A673 (cell line): ENCODE measurements around the gene USP5. TPM values are rescaled to one million over a fixed set of nuclear protein-coding genes. Genes with fewer than 3 reads are reported as not detected.

Experiments used
- BruUV-seq: library from RNA; stranded (reverse); fragments of 400-500 nt; replicated peaks from 2 replicates; lab custom pipeline; 2021; lab: Mats Ljungman, UMichigan
- CTCF ChIA-PET: fragments of 300-600 bp; sonication (Branson Sonifier 250); formaldehyde crosslinking; loops from one replicate; lab custom pipeline; 2022; ENCODE audit warnings: antibody characterized with exemption; lab: Charles Lee
- POLR2A ChIA-PET: fragments of 300-600 bp; sonication (Branson Sonifier 250); formaldehyde crosslinking; loops from one replicate; lab custom pipeline; 2022; ENCODE audit warnings: antibody characterized with exemption; ENCODE audit not compliant: low non-redundant PET; lab: Charles Lee
- DNase-seq: peaks from one replicate; pipeline ENCODE4 v3.0.0-alpha.2; 2015; ENCODE audit warnings: low spot score
- H3K27ac ChIP-seq: fragments of 200-600 bp; sonication (generic); 2 replicates; pipeline ENCODE4 v1.5.1; 2016; ENCODE audit warnings: mixed run types, low read depth, mild to moderate bottlenecking, mixed read lengths, antibody characterized with exemption, low read length; ENCODE audit not compliant: poor library complexity, severe bottlenecking
- H3K27me3 ChIP-seq: fragments of 200-600 bp; sonication (generic); replicated peaks from 2 replicates; pipeline ENCODE4 v1.6.1; 2017; ENCODE audit warnings: mixed run types, low read depth, mild to moderate bottlenecking, mixed read lengths, antibody characterized with exemption, low read length; ENCODE audit not compliant: insufficient read depth, poor library complexity
- H3K36me3 ChIP-seq: fragments of 200-600 bp; sonication (generic); 2 replicates; pipeline ENCODE4 v1.6.1; 2016; ENCODE audit warnings: mixed run types, mild to moderate bottlenecking, mixed read lengths, antibody characterized with exemption, low read length; ENCODE audit not compliant: insufficient read depth, poor library complexity, severe bottlenecking
- H3K4me1 ChIP-seq: fragments of 200-600 bp; sonication (generic); 2 replicates; pipeline ENCODE4 v1.6.1; 2017; ENCODE audit warnings: mixed run types, mild to moderate bottlenecking, mixed read lengths, antibody characterized with exemption, low read length; ENCODE audit not compliant: insufficient read depth, poor library complexity, severe bottlenecking
- H3K4me3 ChIP-seq: fragments of 200-600 bp; sonication (generic); 2 replicates; pipeline ENCODE4 v1.5.1; 2016; ENCODE audit warnings: low read depth, mixed run types, mild to moderate bottlenecking, mixed read lengths, low read length; ENCODE audit not compliant: poor library complexity, severe bottlenecking
- H3K9me3 ChIP-seq: fragments of 200-600 bp; sonication (generic); 2 replicates; pipeline ENCODE4 v1.6.1; 2016; ENCODE audit warnings: mixed run types, low read depth, mild to moderate bottlenecking, mixed read lengths, antibody characterized with exemption, low read length; ENCODE audit not compliant: poor library complexity, severe bottlenecking
- EZH2 ChIP-seq: fragments of 200-600 bp; sonication (generic); IDR thresholded peaks from 2 replicates; pipeline ENCODE4 v1.6.1; 2017; ENCODE audit warnings: borderline replicate concordance, low read depth, mild to moderate bottlenecking, mixed read lengths, antibody characterized with exemption, low read length; ENCODE audit not compliant: poor library complexity, severe bottlenecking
- intact Hi-C: fragments of 100-400 bp; cut with micrococcal nuclease; formaldehyde crosslinking; loops from one replicate; pipeline ENCODE4 v1.10.0; 2022; ENCODE audit not compliant: unreplicated experiment
- total RNA-seq: library from RNA; stranded (reverse); gene quantifications from 2 replicates; pipeline ENCODE4 v1.2.3, GENCODE V29; 2021
- TF ChIP-seq, protein P1 (sequence below): fragments of 300-800, 200-600 bp; sonication (generic); conservative IDR thresholded peaks from 2 replicates; pipeline ENCODE4 v1.5.1; 2017; ENCODE audit warnings: low read depth, mild to moderate bottlenecking, antibody characterized with exemption, low read length, moderate library complexity, mixed read lengths

USP5 gene
- total RNA-seq, 1 experiment from 2014 or later, result 209 TPM

DNA sequence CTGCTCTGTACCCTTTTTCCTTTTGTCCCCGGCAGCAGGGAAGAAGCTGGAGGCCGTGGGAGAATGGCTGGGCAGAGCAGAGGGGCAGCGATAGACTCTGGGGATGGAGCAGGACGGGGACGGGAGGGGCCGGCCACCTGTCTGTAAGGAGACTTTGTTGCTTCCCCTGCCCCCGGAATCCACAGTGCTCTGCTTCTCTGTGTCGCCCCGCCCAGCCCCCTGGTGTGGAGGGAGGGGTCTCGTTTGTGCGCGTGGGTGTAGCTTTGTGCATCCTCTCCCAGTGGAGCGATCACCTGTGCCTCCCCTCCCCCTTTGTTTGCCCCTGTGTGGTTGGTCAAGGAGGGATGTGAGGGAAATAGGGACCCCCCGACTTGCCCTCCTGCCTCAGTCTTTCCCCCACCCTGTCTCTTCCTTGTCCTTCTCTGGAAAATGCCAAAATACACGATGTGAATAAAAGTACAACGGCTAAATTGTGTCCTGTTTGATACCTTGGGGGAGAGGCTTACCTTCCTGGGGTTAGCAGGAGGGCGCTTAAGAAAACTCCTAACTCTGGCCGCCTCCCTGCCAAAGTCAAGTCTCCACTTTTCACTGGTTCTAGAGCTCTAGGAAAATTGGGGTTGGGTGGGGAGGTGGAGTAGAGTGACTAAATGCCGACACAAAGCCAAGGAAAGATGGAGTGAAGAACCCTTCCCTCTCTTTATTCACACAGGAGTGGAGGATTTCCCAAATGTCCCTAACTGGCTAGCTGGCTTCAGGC lies 14.4 kb downstream of the USP5 start:
- H3K4me1 ChIP-seq, result peaks cover 26% of the 10 kb centered on the region
- peak overlapping the region; percentile 99 for H3K27ac ChIP-seq
- peak overlapping the region; percentile 100 for H3K4me3 ChIP-seq
- no peak for TF ChIP-seq EZH2
- TF ChIP-seq, protein P1, sequence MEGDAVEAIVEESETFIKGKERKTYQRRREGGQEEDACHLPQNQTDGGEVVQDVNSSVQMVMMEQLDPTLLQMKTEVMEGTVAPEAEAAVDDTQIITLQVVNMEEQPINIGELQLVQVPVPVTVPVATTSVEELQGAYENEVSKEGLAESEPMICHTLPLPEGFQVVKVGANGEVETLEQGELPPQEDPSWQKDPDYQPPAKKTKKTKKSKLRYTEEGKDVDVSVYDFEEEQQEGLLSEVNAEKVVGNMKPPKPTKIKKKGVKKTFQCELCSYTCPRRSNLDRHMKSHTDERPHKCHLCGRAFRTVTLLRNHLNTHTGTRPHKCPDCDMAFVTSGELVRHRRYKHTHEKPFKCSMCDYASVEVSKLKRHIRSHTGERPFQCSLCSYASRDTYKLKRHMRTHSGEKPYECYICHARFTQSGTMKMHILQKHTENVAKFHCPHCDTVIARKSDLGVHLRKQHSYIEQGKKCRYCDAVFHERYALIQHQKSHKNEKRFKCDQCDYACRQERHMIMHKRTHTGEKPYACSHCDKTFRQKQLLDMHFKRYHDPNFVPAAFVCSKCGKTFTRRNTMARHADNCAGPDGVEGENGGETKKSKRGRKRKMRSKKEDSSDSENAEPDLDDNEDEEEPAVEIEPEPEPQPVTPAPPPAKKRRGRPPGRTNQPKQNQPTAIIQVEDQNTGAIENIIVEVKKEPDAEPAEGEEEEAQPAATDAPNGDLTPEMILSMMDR, result no peak
- peak; percentile 58 for DNase-seq
- intact Hi-C loops, result loop anchor here (2.0 kb wide), 1 partner anchor 14 kb away; the partner anchor contains the start of gene USP5
- H3K36me3 ChIP-seq, result peaks cover 70% of the 10 kb centered on the region
- ChIA-PET CTCF (interaction anchor here (0.7 kb wide), 1 partner anchor 925 kb away, joined by 6 read pairs; no protein-coding TSS in a partner anchor), POLR2A (interaction anchor here (0.6 to 0.8 kb wide), 3 partner anchors 34 to 165 kb away, joined by 3 to 4 read pairs (median 3); no protein-coding TSS in a partner anchor)
- no peaks in the 10 kb centered on the region for H3K27me3 ChIP-seq
- no peaks in the 10 kb centered on the region for H3K9me3 ChIP-seq
- no TSS peak for BruUV-seq

DNA sequence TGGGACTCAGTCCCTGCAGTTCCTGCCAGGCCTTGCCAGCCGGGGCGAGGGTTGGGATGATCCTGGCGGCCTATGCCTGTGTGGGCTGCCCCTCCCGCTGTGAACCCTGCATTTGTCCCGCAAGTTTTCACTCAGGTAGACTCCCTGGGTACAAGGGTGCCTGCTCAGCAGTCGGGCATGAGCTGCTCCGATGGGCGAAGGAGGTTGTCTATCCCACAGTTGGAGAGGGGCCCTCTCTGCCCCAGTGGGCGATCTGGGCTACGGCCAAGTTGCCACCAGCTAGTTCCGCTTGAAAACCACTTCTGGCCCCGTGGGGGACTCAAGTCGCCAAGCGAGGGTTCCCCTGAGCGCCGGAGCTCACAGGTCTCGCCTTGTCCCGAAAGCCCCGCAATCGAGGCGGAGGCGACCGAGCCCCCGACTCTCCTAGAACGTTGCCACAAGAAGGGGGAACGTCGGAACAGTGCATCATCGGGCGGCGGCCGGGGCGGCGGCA lies 15.0 kb downstream of the USP5 start:
- intact Hi-C loops, result loop anchor here (2.0 kb wide), 1 partner anchor 14 kb away; the partner anchor contains the start of gene USP5
- BruUV-seq, result no TSS peak
- peak overlapping the region; percentile 100 for H3K4me3 ChIP-seq
- peaks cover 31% of the 10 kb centered on the region for H3K4me1 ChIP-seq
- ChIA-PET CTCF (interaction anchor here (0.6 to 0.7 kb wide), 2 partner anchors 114 to 924 kb away, joined by 4 to 6 read pairs; partner anchors contain the start of gene MLF2), POLR2A (interaction anchor here (0.6 to 0.8 kb wide), 2 partner anchors 35 to 144 kb away, joined by 3 to 4 read pairs; no protein-coding TSS in a partner anchor)
- peak overlapping the region; percentile 99 for H3K27ac ChIP-seq
- no peak for DNase-seq
- TF ChIP-seq, protein P1, result no peak
- TF ChIP-seq EZH2, result no peak
- no peaks in the 10 kb centered on the region for H3K27me3 ChIP-seq
- no peaks in the 10 kb centered on the region for H3K9me3 ChIP-seq
- peaks cover 67% of the 10 kb centered on the region for H3K36me3 ChIP-seq

- CTCF ChIA-PET, result interaction anchor here (0.6 to 1.6 kb wide), 3 partner anchors 114 to 923 kb away, joined by 4 to 6 read pairs (median 6); partner anchors contain the start of gene MLF2
- H3K9me3 ChIP-seq, result no peaks in the 10 kb centered on the region
- peak within 1 kb of the TSS; percentile 99 for H3K27ac ChIP-seq
- no peaks in the 10 kb centered on the region for H3K27me3 ChIP-seq
- no TSS peak for BruUV-seq
- POLR2A ChIA-PET, result interaction anchor here (0.6 to 0.8 kb wide), 2 partner anchors 15 to 144 kb away, joined by 3 to 4 read pairs; no protein-coding TSS in a partner anchor
- peaks cover 62% of the 10 kb centered on the region for H3K36me3 ChIP-seq
- peaks cover 34% of the 10 kb centered on the region for H3K4me1 ChIP-seq
- TF ChIP-seq, protein P1, result no peak
- no peak for TF ChIP-seq EZH2
- peak within 1 kb of the TSS; percentile 100 for H3K4me3 ChIP-seq
- intact Hi-C loops, result loop anchor here (2.0 kb wide), 1 partner anchor 15 kb away; the partner anchor contains the start of gene USP5
- DNase-seq, result peak; percentile 80
Measured at GRCh38 chr12:6867413-6868210, 15.7 kb downstream of the USP5 start, which contains the start of gene TPI1. Gene TPI1, plus strand, starts transcription at chr12:6867531. Its CDS starts 36 bp downstream, at chr12:6867567.
